ENCODE results near the gene SCN1B. TPM values are rescaled to one million over a fixed set of nuclear protein-coding genes. Genes with fewer than 3 reads are reported as not detected.

SCN1B gene
- total RNA-seq (ENCODE audit: low replicate concordance) = 0.88 and 1.1 TPM in 2 replicates
- long read RNA-seq = 0 reads

GRCh38 chr19:35030257-35031071 lies at the start of gene SCN1B:
Gene SCN1B (plus strand): TSS chr19:35030470. CDS start chr19:35030821, 351 bp downstream.
- Mint-ChIP-seq H3K27ac (peak within 1 kb of the TSS; percentile 2), H3K9me3 (no peaks in the 10 kb centered on the region), H3K4me3 (peak within 1 kb of the TSS; percentile 85), H3K4me1 (ENCODE audit: unreplicated experiment) (peaks cover 7% of the 10 kb centered on the region), H3K36me3 (no peaks in the 10 kb centered on the region), H3K27me3 (peaks cover 48% of the 10 kb centered on the region)
- peak; percentile 70 for DNase-seq (ENCODE audit: extremely low spot score, unreplicated experiment)
- TF ChIP-seq CTCF (conservative IDR thresholded peaks at IDR 0.05) = no peak

- Mint-ChIP-seq H3K36me3 (no peaks in the 10 kb centered on the region), H3K4me1 (ENCODE audit: unreplicated experiment) (peaks cover 5% of the 10 kb centered on the region), H3K9me3 (peaks cover 8% of the 10 kb centered on the region), H3K27me3 (peaks cover 12% of the 10 kb centered on the region), H3K27ac (no peak overlapping the region), H3K4me3 (no peak overlapping the region)
- TF ChIP-seq CTCF (conservative IDR thresholded peaks at IDR 0.05) = no peak
- DNase-seq (ENCODE audit: extremely low spot score, unreplicated experiment) = no peak
Observed at GRCh38 chr19:34982275-34982674, 48.0 kb upstream of the SCN1B start.

GRCh38 chr19:34983786-34984185 lies 46.5 kb upstream of the SCN1B start:
- peaks cover 5% of the 10 kb centered on the region for H3K4me1 Mint-ChIP-seq (ENCODE audit: unreplicated experiment)
- DNase-seq (ENCODE audit: extremely low spot score, unreplicated experiment) = no peak
- no peak overlapping the region for H3K4me3 Mint-ChIP-seq
- no peak overlapping the region for H3K27ac Mint-ChIP-seq
- peaks cover 12% of the 10 kb centered on the region for H3K27me3 Mint-ChIP-seq
- H3K9me3 Mint-ChIP-seq = peaks cover 8% of the 10 kb centered on the region
- no peaks in the 10 kb centered on the region for H3K36me3 Mint-ChIP-seq
- TF ChIP-seq CTCF (conservative IDR thresholded peaks at IDR 0.05) = no peak

GRCh38 chr19:34984287-34984686 lies 46.0 kb upstream of the SCN1B start:
- DNase-seq (ENCODE audit: extremely low spot score, unreplicated experiment) = no peak
- Mint-ChIP-seq H3K4me1 (ENCODE audit: unreplicated experiment) (peaks cover 5% of the 10 kb centered on the region), H3K27me3 (peaks cover 10% of the 10 kb centered on the region), H3K27ac (no peak overlapping the region), H3K4me3 (no peak overlapping the region), H3K9me3 (peaks cover 8% of the 10 kb centered on the region), H3K36me3 (no peaks in the 10 kb centered on the region)
- TF ChIP-seq CTCF (conservative IDR thresholded peaks at IDR 0.05) = no peak

GRCh38 chr19:34985249-34986022 lies 44.8 kb upstream of the SCN1B start:
- peaks cover 12% of the 10 kb centered on the region for H3K27me3 Mint-ChIP-seq
- H3K27ac Mint-ChIP-seq = no peak overlapping the region
- peaks cover 5% of the 10 kb centered on the region for H3K4me1 Mint-ChIP-seq (ENCODE audit: unreplicated experiment)
- peaks cover 8% of the 10 kb centered on the region for H3K9me3 Mint-ChIP-seq
- H3K4me3 Mint-ChIP-seq = peak overlapping the region; percentile 29
- TF ChIP-seq CTCF (conservative IDR thresholded peaks at IDR 0.05) = no peak
- no peak for DNase-seq (ENCODE audit: extremely low spot score, unreplicated experiment)
- no peaks in the 10 kb centered on the region for H3K36me3 Mint-ChIP-seq

All from type B pancreatic cell (in vitro differentiated cells).